Kidney tubule cell (primary cell): ENCODE results near the gene OCSTAMP.
A peak's percentile ranks its signal among the peaks of the same experiment; 100 is the strongest.

Experiments used
- DNase-seq: peaks from one replicate; pipeline ENCODE4 v3.0.0-alpha.2; 2018; ENCODE audit warnings: low spot score

The OCSTAMP gene

DNA sequence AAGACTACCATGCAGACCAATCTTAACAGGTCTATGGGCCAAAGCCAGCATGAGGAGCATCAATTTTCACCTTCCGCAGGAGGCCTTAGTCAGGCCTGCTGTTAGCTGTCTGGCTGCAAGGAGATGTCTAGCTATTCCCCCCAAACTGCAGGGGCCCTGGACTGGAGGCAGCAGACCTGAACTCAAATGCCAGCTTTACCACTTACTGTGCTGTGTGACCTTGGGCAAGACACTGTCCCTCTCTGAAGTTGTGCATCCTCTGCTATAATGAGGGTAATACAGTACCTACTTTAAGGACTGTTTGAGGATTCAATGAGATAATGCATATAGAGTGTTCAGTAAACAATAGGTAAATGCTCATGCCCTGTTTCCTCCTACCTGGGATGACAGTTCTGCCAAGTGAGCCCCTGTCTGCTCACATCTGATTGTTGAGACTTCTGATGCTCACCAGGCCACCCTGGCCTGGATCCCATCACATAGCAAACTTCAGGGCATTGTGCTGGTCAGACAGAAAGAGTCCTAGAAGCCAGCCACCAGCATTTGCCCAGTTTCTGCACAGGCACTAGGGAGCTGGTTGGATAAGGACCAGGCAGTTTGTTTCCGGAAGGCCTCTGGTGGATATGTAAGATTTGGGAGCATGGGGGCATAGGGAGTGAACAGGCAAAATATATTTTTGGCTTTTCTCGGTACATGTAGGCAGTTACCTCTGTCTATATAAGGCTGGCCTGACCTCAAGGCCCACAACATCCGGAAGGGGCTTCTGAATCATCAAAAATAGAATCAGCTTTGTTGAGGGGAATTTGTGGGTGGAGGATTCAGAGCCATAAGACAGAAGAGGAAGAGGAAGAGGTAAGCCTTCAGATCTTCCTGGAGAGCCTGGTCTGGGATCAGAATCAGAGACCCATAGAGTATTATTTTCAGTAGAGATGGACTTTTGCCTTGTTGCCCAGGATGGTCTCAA is 2.3 kb upstream of the OCSTAMP start:
- DNase-seq = no peak

GRCh38 chr20:46551522-46552381 is 1.3 kb upstream of the OCSTAMP start:
- DNase-seq = no peak

- no peak for DNase-seq
These were observed 1.1 kb downstream of the OCSTAMP start for GRCh38 chr20:46549188-46549972.

DNA sequence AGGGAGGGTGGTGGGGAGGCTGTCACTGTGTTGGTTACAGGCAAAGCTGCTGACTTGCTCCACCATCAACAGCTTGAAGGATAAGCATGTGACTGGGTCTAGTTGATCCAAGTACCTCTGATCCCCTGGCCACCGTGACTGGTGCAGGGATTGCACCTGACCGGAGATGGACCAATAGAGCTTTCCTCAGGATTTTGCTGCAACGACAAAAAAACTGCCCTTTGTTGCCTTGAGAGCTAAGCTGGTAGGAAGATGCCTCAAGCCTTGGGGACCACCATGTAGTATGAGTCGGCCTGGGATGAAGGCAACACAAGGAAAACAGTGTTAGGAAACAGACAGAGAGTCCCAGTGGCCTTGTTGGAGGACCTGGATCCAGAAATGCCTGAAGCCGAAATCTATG is 1.8 kb downstream of the OCSTAMP start:
- DNase-seq = no peak

DNA sequence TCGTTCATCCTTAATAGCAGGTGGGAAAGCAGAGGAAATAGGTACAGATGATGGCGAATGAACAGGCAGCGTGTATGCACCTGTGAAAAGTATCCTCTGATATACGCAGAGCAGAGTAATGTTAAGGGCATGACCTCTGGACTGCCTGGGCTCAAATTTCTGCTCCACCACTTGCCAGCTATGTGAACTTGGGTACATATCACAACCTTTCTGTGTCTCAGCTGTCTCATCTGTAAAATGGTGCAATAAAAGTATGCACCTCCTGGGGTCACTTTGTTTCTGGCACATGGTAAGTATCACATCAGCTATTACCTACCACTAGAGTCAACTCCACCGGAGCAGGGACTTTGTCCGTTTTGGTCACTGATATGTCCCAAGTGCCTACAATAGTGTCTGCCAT is 2.5 kb downstream of the OCSTAMP start:
- DNase-seq = no peak

DNA sequence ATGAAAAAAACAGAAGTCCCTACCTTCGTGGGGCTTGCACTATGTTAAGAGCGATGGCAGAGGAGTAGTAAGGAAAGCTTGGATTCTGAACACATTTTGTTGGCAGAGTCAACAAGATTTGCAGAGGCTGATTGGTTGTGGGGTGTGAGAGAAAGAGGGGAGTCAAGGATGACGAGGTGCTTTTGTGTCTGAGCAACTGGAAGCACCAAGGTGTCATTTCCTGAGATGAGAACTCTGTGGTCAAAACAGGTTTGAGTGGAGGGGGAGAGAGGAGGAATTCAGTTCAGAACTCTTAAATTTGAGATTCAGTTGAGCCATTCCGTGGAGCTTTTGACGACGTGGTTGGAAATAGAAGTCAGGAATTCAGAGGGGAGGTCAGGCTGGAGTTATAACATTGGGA is 3.5 kb downstream of the OCSTAMP start:
- no peak for DNase-seq

GRCh38 chr20:46546298-46546697 is 4.2 kb downstream of the OCSTAMP start:
- no peak for DNase-seq

GRCh38 chr20:46545827-46546138 is 4.7 kb downstream of the OCSTAMP start:
- no peak for DNase-seq

GRCh38 chr20:46545077-46545826 is 5.2 kb downstream of the OCSTAMP start:
- peak; percentile 23 for DNase-seq

DNA sequence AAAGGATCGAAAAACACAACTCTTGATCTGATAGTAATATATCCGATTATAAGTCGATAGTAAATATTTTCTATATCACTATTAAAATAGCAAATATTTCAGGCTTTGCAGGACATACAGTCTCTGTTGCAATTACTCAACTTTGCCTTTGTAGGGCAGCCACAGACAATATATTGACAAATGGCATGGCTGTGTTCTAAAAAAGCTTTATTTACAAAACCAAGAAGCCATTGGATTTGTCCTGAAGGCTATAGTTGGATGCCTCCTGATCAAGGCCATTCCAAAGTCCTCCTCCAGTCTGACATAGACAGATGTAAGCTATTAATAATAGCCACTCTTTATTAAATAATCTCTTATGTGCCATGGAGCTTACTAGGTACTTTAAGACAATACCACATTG is 5.9 kb downstream of the OCSTAMP start:
- no peak for DNase-seq

GRCh38 chr20:46543959-46544358 is 6.5 kb downstream of the OCSTAMP start:
- no peak for DNase-seq

- DNase-seq = no peak
These were observed 7.4 kb downstream of the OCSTAMP start for GRCh38 chr20:46543033-46543432.

GRCh38 chr20:46541229-46541935 is 9.1 kb downstream of the OCSTAMP start:
- no peak for DNase-seq

DNA sequence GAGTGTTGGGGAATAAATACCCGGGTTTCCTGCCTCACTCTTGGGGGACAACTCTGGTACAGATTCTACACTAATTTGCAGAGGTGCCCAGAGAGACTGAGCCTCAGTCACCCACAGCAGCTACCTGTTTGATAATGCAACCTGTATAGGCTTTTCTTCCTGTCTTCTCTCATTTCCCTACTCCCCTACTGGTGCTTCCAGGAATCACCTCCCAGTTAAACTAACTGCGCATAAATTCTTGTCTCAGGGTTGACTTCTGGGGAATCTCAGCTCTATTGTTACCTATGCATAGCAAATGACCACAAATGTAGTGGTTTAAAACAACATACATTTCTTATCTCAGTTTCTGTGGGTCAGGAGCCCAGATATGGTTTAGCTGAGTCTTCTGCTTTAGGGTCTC is 11.3 kb downstream of the OCSTAMP start:
- no peak for DNase-seq

DNA sequence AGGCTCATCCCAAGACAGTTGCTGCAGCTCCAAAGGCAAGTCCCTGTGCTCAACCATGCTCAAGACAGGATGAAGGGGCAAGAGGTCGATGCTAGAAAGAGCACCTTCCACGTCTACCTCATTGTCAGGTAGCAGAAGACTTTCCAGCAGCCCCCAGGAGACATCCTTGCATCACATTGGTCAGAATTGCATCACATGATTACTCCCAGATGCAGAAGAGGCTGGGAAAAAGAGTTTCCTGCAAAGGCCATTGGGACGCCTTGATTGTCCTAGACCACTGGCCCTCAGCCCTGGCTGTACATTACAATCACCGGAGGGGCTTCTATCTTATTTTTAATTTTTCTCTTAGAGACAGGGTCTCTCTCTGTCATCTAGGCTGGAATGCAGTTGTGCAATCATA is 19.8 kb downstream of the OCSTAMP start:
- DNase-seq = no peak

GRCh38 chr20:46523696-46524328 is 26.6 kb downstream of the OCSTAMP start:
- DNase-seq = no peak

DNA sequence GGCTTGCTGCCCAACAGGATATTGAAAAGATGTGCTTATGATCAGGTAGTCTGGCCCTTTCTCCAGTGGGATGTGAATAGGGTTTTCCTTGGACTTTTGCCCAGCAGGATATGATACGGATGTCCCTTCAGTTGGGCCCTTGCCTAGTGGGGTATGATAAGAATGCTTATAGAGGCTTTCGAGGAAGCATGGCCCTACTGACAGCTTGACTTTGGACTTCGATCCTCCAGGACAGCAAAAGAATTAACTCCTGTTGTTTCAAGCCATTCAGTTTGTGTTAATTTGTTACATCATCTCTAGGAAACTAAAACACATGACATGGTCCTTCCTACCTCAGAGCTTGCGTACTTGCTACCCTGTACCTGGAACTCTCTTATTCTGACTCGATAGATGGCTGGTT is 27.3 kb downstream of the OCSTAMP start:
- DNase-seq = no peak

DNA sequence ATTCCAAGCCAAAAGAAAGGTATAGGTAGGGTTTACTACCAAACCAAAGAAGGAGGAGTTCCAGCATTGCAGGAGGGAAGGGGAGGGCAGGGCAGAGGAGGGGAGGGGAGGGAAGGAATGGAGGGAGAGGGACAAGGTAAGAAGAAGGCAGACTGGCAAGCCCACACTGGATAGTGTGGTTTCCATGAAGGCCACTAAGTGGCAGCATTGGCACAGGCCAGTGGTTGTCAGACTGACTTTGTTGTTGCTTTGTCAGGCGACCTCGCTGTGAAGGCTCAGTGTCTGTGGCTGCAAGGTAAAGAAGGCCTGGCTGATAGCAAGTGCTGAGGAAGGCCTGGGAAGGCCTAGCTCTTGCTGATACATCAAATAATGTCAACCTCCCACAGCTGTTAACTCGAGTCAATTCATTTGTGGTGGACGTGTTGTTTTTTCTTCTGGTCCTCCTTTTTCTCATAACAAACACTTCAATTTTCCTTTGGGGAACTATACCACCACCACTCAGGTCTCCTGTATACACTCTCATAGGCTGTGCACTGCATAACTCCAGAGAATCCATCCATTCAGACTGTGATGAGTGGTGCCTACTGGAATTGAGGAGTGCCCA is 29.4 kb downstream of the OCSTAMP start:
- peak; percentile 69 for DNase-seq

DNA sequence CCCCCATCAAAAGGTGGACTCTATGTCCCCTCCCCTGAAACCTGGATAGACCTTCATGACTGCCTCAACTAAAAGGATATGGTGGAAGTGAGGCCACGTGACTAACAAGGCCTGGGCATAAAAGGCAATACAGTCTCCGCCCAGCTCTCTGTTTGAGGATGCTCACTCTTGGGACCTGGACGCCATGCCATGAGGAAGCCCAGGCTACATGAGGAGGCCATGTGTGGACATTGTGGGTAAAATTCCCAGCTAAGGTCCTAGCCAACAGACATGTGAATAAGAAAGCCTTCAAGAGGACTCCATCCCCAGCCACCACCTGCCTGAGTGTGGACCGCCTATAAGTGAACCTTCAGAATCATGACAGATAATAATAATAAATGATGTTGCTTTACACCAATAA is 29.9 kb downstream of the OCSTAMP start:
- no peak for DNase-seq

DNA sequence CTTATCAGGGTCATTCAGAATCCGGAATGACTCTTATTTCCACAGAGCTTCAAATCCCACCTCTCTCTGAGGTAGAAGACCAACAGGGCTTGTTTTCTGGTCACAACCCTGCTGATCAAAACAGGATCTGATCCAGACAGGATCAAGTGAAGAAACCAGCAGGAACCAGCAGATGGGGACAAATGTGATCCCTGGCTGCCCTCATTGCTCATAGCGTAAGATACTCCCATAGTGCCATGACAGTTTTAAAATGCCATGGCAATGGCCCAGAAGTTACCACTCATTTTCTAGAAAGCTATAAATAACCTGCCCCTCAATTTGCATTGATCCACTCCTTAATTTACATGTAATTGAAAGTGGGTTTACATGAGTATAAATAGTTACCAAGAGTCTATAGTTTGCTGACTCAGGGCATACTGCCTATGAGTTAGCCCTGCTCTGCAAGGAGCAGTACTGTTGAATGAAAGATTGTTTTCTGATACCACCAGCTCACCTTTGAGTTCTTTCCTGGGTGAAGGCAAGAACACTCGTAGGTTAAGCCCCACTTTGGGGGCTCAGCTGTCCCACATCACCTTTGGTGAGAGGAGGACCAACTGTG is 30.9 kb downstream of the OCSTAMP start:
- no peak for DNase-seq
